ENCODE results near the gene PLPP2.
"Not testable (repeated sequence)": the region's sequence is repeated elsewhere in the genome, so short reads cannot be mapped to it uniquely, and the experiment has no call there.

PLPP2 gene

DNA sequence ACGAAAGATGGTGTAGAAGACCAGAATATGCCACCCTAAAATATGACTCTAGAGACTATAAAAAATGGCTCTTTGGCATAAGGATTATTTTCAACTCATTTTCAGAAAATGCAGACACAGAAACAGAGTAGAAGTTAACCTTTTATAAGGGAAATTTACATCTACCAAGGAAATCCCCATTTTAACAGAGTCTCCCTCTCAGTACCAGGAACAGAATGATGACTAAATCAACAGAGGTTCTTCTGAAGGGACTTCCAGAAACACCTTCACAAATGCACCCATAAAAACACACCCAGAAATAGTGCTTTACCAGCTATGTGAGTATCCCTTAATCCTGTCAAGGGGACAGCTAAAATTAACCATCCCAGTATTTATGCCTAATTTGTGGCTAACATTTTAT lies 29.1 kb downstream of the PLPP2 start:
- DNase-seq: no peak

DNA sequence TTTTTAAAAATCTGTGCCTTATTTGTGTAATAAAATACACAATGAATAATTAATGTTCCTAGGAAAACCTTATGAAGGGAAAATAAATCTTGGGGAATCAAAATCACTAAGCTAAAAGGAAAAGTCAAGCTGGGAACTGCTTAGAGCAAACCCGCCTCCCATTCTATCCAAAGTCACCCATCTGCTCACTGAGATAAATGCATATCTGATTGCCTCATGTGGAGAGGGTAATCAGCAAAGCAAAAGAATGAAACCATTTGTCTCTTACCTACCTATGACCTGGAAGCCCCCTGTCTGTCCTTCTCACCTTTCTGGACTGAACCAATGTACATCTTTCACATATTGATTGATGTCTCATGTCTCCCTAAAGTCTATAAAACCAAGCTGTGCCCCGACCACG lies 34.4 kb downstream of the PLPP2 start:
- DNase-seq: not testable (repeated sequence)

DNA sequence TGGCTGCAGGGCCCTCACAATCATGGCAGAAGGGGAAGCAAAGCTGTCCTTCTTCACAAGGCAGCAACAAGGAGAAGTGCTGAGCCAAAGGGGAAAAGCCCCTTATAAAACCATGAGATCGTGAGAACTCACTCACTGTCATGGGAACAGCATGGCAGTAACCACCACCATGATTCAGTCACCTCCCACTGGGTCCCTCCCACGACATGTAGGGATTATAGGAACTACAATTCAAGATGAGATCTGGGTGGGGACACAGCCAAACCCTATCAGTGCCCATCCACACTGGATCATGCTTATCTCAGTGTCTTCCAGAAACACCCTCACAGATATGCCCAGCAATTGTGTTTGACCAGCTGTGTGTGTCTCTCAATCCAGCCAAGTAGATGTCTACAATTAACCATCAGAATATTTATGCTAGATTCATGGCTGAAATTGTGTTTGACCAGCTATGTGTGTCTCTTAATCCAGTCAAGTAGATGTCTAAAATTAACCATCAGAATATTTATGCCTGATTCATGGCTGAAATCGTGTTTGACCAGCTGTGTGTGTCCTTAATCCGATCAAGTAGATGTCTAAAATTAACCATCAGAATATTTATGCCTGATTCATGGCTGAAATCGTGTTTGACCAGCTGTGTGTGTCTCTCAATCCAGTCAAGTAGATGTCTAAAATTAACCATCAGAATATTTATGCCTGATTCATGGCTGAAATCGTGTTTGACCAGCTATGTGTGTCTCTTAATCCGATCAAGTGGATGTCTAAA lies 38.6 kb downstream of the PLPP2 start:
- DNase-seq: not testable (repeated sequence)

DNA sequence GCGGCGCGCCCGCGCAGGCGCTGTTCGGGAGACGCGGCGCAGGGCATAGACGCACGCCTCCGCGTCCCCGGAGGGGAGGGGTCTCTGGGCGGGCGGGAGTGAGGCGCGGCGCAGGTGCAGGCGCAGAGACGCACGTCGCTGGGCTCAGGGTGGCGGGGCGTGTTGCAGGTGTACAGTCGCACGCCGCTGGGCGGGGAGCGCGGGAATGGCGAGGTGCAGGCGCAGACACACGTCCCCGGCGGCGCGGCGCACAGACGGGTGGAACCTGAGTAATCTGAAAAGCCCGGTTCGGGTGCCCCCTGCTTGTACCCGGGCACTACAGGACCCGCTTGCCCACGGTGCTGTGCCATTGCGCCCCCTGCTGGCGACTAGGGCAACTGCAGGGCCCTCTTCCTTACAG lies 44.7 kb downstream of the PLPP2 start:
- no peak for DNase-seq

DNA sequence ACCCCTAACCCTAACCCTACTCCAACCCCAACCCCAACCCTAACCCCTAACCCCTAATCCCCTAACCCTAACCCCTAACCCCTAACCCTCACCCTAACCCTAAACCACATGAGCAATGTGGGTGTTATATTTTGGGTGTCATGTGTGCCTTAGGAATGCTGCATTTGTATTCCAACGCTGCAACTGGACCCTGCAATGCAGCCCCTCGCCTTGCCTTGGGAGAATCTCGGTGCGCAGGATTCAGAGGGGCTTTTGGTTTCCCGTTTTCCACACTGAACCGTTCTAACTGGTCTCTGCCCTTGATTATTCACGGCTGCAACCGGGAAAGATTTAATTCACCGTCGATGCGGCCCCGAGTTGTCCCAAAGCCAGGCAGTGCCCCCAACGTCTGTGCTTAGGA lies 45.3 kb downstream of the PLPP2 start:
- DNase-seq: not testable (repeated sequence)

DNA sequence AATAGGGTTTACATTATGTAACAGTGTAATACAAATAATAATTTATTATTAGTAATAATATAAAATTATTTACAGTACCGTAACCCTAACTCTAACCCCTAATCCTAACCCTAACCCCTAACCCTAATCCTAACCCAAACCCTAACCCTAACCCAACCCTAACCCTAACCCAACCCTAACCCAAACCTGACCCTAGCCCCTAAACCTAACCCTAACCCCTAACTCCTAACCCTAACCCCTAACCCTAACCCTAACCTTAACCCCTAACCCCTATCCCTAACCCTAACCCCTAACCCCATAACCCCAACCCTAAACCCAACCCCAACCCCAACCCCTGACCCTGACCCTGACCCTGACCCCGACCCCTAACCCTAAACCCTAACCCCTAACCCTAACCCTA lies 45.7 kb downstream of the PLPP2 start:
- DNase-seq: no peak

Data from NCI-H524 (cell line).